ENCODE measurements around the gene UMPS.
"Not testable (repeated sequence)": the region's sequence is repeated elsewhere in the genome, so short reads cannot be mapped to it uniquely, and the experiment has no call there.

UMPS gene

DNA sequence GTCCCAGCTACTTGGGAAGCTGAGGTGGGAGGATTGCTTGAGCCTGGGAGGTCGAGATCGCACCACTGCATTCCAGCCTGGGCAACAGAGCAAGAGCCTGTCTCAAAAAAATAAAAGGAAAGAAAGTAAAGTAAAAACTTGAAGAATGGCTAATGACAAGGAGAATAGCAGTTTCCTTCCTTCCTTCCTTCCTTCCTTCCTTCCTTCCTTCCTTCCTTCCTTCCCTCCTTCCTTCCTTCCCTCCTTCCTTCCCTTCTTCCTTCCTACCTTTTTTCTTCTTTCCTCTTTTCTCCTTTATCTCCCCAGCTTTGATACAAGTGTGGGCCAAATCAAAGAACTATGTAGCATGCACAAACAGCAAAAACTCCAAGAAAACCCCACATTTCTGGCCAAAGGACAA is 23.0 kb upstream of the UMPS start:
- H3K27ac ChIP-seq (replicated peaks; ENCODE audit: low read length); H2BK15ac ChIP-seq (ENCODE audit: low read length); H3K27me3 ChIP-seq (ENCODE audit: control insufficient read depth in 3 of 3, insufficient read depth in 3 of 3, low read depth in 1 of 3, low read length in 3 of 3); H4K8ac ChIP-seq (ENCODE audit: low read depth, low read length); H3K36me3 ChIP-seq (replicated peaks in 1 of 2; ENCODE audit: control insufficient read depth in 2 of 2, insufficient read depth in 2 of 2, low read length in 2 of 2); H2BK12ac ChIP-seq (ENCODE audit: low read length); H2BK120ac ChIP-seq (ENCODE audit: low read depth, low read length); H3K9me3 ChIP-seq (replicated peaks in 1 of 2; ENCODE audit: control insufficient read depth in 2 of 2, insufficient read depth in 1 of 2, low read depth in 1 of 2, low read length in 2 of 2); H3K4me3 ChIP-seq (ENCODE audit: low read length in 2 of 2); H3K18ac ChIP-seq (ENCODE audit: low read length); H2AK5ac ChIP-seq (ENCODE audit: low read depth, low read length); H4K91ac ChIP-seq (ENCODE audit: low read depth, low read length, poor library complexity); H3K4ac ChIP-seq (ENCODE audit: low read length); H3K4me2 ChIP-seq (ENCODE audit: insufficient read depth, low read length, poor library complexity, severe bottlenecking); DNase-seq (ENCODE audit: low spot score); H3K14ac ChIP-seq (ENCODE audit: low read length); H2BK5ac ChIP-seq (ENCODE audit: low read length); H3K79me1 ChIP-seq (ENCODE audit: low read depth, low read length); H3K9ac ChIP-seq (ENCODE audit: low read depth, low read length, poor library complexity); H3K23ac ChIP-seq (ENCODE audit: low read depth, low read length, poor library complexity): not testable (repeated sequence)
- Histone ChIP-seq H3K4me1 (ENCODE audit: control insufficient read depth in 2 of 2, insufficient read depth in 1 of 2, low read depth in 1 of 2, low read length in 2 of 2) (peaks cover 2 to 12% of the 10 kb centered on the region in 2 donors), H2AFZ (ENCODE audit: low read length) (peak overlapping the region; percentile 67)
- no CpG with 5 or more reads among the region's 2 CpGs for WGBS, 2 donors (ENCODE audit: extremely low coverage in 2 of 2, insufficient read length in 2 of 2, insufficient replicate concordance in 1 of 2)

DNA sequence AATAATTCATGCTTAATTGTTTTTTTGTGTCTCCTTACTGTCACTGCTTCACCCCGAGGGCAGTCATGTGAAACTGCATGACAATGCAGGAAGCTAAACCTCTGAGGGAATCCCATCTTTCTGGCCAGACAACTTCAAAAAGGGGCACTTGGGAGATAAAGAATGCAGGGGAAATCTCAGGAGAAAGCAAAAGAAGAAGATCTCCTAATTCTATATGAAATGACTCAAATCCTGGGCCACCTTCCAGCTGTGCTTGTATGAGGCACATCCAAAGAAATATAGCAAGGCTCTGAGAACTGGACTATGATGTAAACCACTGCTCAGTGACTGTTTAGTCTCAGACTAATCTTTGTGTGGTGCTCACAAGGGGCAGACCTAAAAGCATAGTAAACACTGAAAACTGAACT is 22.6 kb upstream of the UMPS start:
- no peak overlapping the region for H3K4ac ChIP-seq (ENCODE audit: low read length)

DNA sequence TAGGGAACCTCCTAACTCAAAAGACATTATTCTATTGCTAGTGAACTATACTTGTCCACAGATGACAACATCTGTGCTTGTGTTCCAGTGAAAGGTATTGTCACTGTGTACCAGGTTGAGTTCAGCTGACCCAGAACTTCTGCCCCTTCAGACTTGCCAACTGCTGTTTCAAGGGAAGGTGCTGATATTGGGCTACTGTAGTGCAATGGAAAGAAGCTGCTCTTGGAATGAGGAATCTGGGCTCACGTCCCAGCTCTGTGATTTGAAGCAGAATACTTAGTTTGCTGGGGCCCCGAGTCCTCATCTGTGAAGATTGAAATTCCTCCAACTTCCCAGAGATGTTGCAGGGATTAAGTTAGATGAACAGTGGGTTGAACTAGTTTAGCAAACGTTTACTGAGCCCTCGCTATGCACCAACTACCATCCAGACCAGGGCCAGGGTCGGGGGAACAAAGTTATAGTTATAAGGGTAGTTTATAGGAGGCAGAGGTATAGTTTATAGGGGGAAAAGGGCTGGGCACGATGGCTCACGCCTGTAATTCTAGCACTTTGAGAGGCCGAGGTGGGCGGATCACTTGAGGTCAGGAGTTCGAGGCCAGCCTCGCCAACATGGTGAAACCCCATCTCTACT is 15.9 kb upstream of the UMPS start:
- Histone ChIP-seq H3K4me3 (ENCODE audit: low read length in 2 of 2) (no peak overlapping the region), H2AFZ (ENCODE audit: low read length) (no peak overlapping the region), H3K27me3 (ENCODE audit: control insufficient read depth in 3 of 3, insufficient read depth in 3 of 3, low read depth in 1 of 3, low read length in 3 of 3) (no peaks in the 10 kb centered on the region), H2BK15ac (ENCODE audit: low read length) (no peak overlapping the region), H4K91ac (ENCODE audit: low read depth, low read length, poor library complexity) (no peak overlapping the region), H2BK12ac (ENCODE audit: low read length) (no peak overlapping the region), H3K4ac (ENCODE audit: low read length) (no peak overlapping the region), H3K18ac (ENCODE audit: low read length) (no peak overlapping the region), H3K23ac (ENCODE audit: low read depth, low read length, poor library complexity) (no peak overlapping the region), H3K4me2 (ENCODE audit: insufficient read depth, low read length, poor library complexity, severe bottlenecking) (no peak overlapping the region), H4K8ac (ENCODE audit: low read depth, low read length) (no peak overlapping the region), H2AK5ac (ENCODE audit: low read depth, low read length) (no peak overlapping the region), H2BK5ac (ENCODE audit: low read length) (no peak overlapping the region), H2BK120ac (ENCODE audit: low read depth, low read length) (no peak overlapping the region), H3K9ac (ENCODE audit: low read depth, low read length, poor library complexity) (no peak overlapping the region), H3K79me1 (ENCODE audit: low read depth, low read length) (no peaks in the 10 kb centered on the region), H3K14ac (ENCODE audit: low read length) (no peak overlapping the region), H3K36me3 (replicated peaks in 1 of 2; ENCODE audit: control insufficient read depth in 2 of 2, insufficient read depth in 2 of 2, low read length in 2 of 2) (no peaks in the 10 kb centered on the region), H3K4me1 (ENCODE audit: control insufficient read depth in 2 of 2, insufficient read depth in 1 of 2, low read depth in 1 of 2, low read length in 2 of 2) (no peaks in the 10 kb centered on the region), H3K27ac (replicated peaks; ENCODE audit: low read length) (no peak overlapping the region), H3K9me3 (replicated peaks in 1 of 2; ENCODE audit: control insufficient read depth in 2 of 2, insufficient read depth in 1 of 2, low read depth in 1 of 2, low read length in 2 of 2) (no peaks in the 10 kb centered on the region)
- no CpG with 5 or more reads among the region's 11 CpGs for WGBS, 2 donors (ENCODE audit: extremely low coverage in 2 of 2, insufficient read length in 2 of 2, insufficient replicate concordance in 1 of 2)
- no peak for DNase-seq (ENCODE audit: low spot score)

More for the DNA sequence above, 22.6 kb upstream of the UMPS start:
- Histone ChIP-seq H2AFZ (ENCODE audit: low read length) (peak overlapping the region; percentile 67), H3K23ac (ENCODE audit: low read depth, low read length, poor library complexity) (no peak overlapping the region), H3K27me3 (ENCODE audit: control insufficient read depth in 3 of 3, insufficient read depth in 3 of 3, low read depth in 1 of 3, low read length in 3 of 3) (no peaks in the 10 kb centered on the region), H3K79me1 (ENCODE audit: low read depth, low read length) (no peaks in the 10 kb centered on the region), H3K4me3 (ENCODE audit: low read length in 2 of 2) (no peak overlapping the region), H2BK120ac (ENCODE audit: low read depth, low read length) (no peak overlapping the region), H3K9ac (ENCODE audit: low read depth, low read length, poor library complexity) (no peak overlapping the region), H2BK5ac (ENCODE audit: low read length) (no peak overlapping the region), H3K27ac (replicated peaks; ENCODE audit: low read length) (no peak overlapping the region), H2BK12ac (ENCODE audit: low read length) (no peak overlapping the region), H3K9me3 (replicated peaks in 1 of 2; ENCODE audit: control insufficient read depth in 2 of 2, insufficient read depth in 1 of 2, low read depth in 1 of 2, low read length in 2 of 2) (peaks cover 0 to 3% of the 10 kb centered on the region in 2 donors), H3K18ac (ENCODE audit: low read length) (no peak overlapping the region), H3K14ac (ENCODE audit: low read length) (no peak overlapping the region), H4K91ac (ENCODE audit: low read depth, low read length, poor library complexity) (no peak overlapping the region), H2BK15ac (ENCODE audit: low read length) (no peak overlapping the region), H3K4me1 (ENCODE audit: control insufficient read depth in 2 of 2, insufficient read depth in 1 of 2, low read depth in 1 of 2, low read length in 2 of 2) (peaks cover 2 to 12% of the 10 kb centered on the region in 2 donors), H4K8ac (ENCODE audit: low read depth, low read length) (no peak overlapping the region), H2AK5ac (ENCODE audit: low read depth, low read length) (no peak overlapping the region), H3K36me3 (replicated peaks in 1 of 2; ENCODE audit: control insufficient read depth in 2 of 2, insufficient read depth in 2 of 2, low read length in 2 of 2) (no peaks in the 10 kb centered on the region), H3K4me2 (ENCODE audit: insufficient read depth, low read length, poor library complexity, severe bottlenecking) (no peak overlapping the region)
- no CpG with 5 or more reads among the region's 1 CpG for WGBS, 2 donors (ENCODE audit: extremely low coverage in 2 of 2, insufficient read length in 2 of 2, insufficient replicate concordance in 1 of 2)
- DNase-seq (ENCODE audit: low spot score), result no peak

DNA sequence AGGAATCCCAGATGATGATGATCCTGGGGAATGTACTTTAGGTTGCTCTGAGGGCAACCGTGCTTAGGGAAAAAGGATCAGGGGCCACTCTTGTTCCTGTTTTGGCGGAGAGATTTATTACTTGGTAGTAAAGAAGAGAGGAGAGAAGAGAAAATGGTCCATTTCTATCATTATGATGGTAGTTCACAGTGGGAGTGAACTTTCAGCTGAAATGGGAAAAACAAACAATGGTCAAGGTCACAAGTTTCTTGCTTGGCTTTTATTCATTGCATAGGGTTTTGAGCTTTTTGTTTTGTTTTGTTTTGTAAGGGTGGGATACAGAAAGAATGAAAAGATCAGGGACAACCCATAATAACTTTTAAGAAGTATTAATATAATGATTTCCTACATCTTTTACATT is 7.7 kb upstream of the UMPS start:
- H2BK15ac ChIP-seq (ENCODE audit: low read length), result no peak overlapping the region
- no peak overlapping the region for H3K23ac ChIP-seq (ENCODE audit: low read depth, low read length, poor library complexity)
- no peaks in the 10 kb centered on the region for H3K27me3 ChIP-seq (ENCODE audit: control insufficient read depth in 3 of 3, insufficient read depth in 3 of 3, low read depth in 1 of 3, low read length in 3 of 3)
- H2BK12ac ChIP-seq (ENCODE audit: low read length), result no peak overlapping the region
- H4K8ac ChIP-seq (ENCODE audit: low read depth, low read length), result no peak overlapping the region
- no peak overlapping the region for H3K14ac ChIP-seq (ENCODE audit: low read length)
- no peak overlapping the region for H2BK5ac ChIP-seq (ENCODE audit: low read length)
- no peaks in the 10 kb centered on the region for H3K9me3 ChIP-seq (replicated peaks in 1 of 2; ENCODE audit: control insufficient read depth in 2 of 2, insufficient read depth in 1 of 2, low read depth in 1 of 2, low read length in 2 of 2)
- no peak overlapping the region for H3K4me2 ChIP-seq (ENCODE audit: insufficient read depth, low read length, poor library complexity, severe bottlenecking)
- DNase-seq (ENCODE audit: low spot score), result no peak
- H2BK120ac ChIP-seq (ENCODE audit: low read depth, low read length), result no peak overlapping the region
- no peaks in the 10 kb centered on the region for H3K36me3 ChIP-seq (replicated peaks in 1 of 2; ENCODE audit: control insufficient read depth in 2 of 2, insufficient read depth in 2 of 2, low read length in 2 of 2)
- no peak overlapping the region for H3K18ac ChIP-seq (ENCODE audit: low read length)
- no peak overlapping the region for H3K4ac ChIP-seq (ENCODE audit: low read length)
- no peak overlapping the region for H3K27ac ChIP-seq (replicated peaks; ENCODE audit: low read length)
- H3K9ac ChIP-seq (ENCODE audit: low read depth, low read length, poor library complexity), result no peak overlapping the region
- no peak overlapping the region for H2AFZ ChIP-seq (ENCODE audit: low read length)
- H3K79me1 ChIP-seq (ENCODE audit: low read depth, low read length), result no peaks in the 10 kb centered on the region
- no peak overlapping the region for H4K91ac ChIP-seq (ENCODE audit: low read depth, low read length, poor library complexity)
- no peak overlapping the region for H3K4me3 ChIP-seq (ENCODE audit: low read length in 2 of 2)
- peaks cover 0 to 7% of the 10 kb centered on the region in 2 donors for H3K4me1 ChIP-seq (ENCODE audit: control insufficient read depth in 2 of 2, insufficient read depth in 1 of 2, low read depth in 1 of 2, low read length in 2 of 2)
- no CpG with 5 or more reads among the region's 2 CpGs for WGBS, 2 donors (ENCODE audit: extremely low coverage in 2 of 2, insufficient read length in 2 of 2, insufficient replicate concordance in 1 of 2)
- H2AK5ac ChIP-seq (ENCODE audit: low read depth, low read length), result no peak overlapping the region

Measured in neuronal stem cell (in vitro differentiated cells).